ENCODE data around the gene TSPAN15. TPM values are rescaled to one million over a fixed set of nuclear protein-coding genes. Genes with fewer than 3 reads are reported as not detected.

The TSPAN15 gene
- total RNA-seq, 1 experiment from 2014 or later, result 212 TPM

DNA sequence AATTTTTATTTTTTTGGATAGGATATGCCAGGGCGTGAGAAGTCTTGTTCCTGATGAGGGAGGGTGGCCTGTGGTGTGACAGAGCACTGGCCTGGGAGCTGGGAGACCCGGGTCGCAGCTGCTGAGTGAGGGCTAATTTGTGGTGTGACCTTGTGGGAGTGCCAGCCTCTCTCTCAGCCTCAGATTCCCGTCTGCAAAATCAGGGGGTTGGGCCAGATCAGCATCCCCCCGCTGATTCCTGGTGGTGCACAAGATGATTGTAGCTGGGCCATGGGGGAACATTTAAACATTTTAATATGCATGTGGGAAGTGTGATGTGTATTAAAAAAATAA is 14.9 kb downstream of the TSPAN15 start:
- no peak for ATAC-seq
- Histone ChIP-seq H3K9me3 (ENCODE audit: low read length) (no peaks in the 10 kb centered on the region), H3K4me2 (ENCODE audit: low read length) (no peak overlapping the region), H4K20me1 (ENCODE audit: low read length) (no peaks in the 10 kb centered on the region), H3K36me3 (ENCODE audit: low read depth, low read length) (peaks cover 11% of the 10 kb centered on the region), H3K9me2 (replicated peaks; ENCODE audit: low read length) (no peaks in the 10 kb centered on the region), H3K4me3 (ENCODE audit: low read length) (no peak overlapping the region), H3K4me1 (ENCODE audit: insufficient read depth, low read length) (peaks cover 44% of the 10 kb centered on the region), H3K9ac (ENCODE audit: low read length) (no peak overlapping the region), H3K79me2 (ENCODE audit: low read length) (peaks cover 94% of the 10 kb centered on the region), H3K27me3 (ENCODE audit: low read length) (no peaks in the 10 kb centered on the region), H2AFZ (ENCODE audit: low read length) (no peak overlapping the region), H3F3A (ENCODE audit: low read length, unreplicated experiment) (no peaks in the 10 kb centered on the region), H3K27ac (ENCODE audit: low read length) (no peak overlapping the region)
- no peak for DNase-seq
- POLR2A ChIA-PET (ENCODE audit: unreplicated experiment), result no interaction called here
- CTCF ChIA-PET, result interaction anchor here (0.6 kb wide), 1 partner anchor 41 kb away, joined by 3 read pairs; no protein-coding TSS in a partner anchor
- intact Hi-C loops (cut with micrococcal nuclease), result loop anchor here (5.0 kb wide), 2 partner anchors 34 to 41 kb away; no protein-coding TSS in a partner anchor
- BruUV-seq (replicated peaks), result no TSS peak
- TF ChIP-seq, protein P1, sequence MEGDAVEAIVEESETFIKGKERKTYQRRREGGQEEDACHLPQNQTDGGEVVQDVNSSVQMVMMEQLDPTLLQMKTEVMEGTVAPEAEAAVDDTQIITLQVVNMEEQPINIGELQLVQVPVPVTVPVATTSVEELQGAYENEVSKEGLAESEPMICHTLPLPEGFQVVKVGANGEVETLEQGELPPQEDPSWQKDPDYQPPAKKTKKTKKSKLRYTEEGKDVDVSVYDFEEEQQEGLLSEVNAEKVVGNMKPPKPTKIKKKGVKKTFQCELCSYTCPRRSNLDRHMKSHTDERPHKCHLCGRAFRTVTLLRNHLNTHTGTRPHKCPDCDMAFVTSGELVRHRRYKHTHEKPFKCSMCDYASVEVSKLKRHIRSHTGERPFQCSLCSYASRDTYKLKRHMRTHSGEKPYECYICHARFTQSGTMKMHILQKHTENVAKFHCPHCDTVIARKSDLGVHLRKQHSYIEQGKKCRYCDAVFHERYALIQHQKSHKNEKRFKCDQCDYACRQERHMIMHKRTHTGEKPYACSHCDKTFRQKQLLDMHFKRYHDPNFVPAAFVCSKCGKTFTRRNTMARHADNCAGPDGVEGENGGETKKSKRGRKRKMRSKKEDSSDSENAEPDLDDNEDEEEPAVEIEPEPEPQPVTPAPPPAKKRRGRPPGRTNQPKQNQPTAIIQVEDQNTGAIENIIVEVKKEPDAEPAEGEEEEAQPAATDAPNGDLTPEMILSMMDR (conservative IDR thresholded peaks at IDR 0.05; ENCODE audit: low read depth, low read length), result no peak
- TF ChIP-seq EZH2 (IDR thresholded peaks at IDR 0.05; ENCODE audit: low read length, unreplicated experiment) (no peak), EZH2phosphoT487 (IDR thresholded peaks at IDR 0.05; ENCODE audit: borderline replicate concordance, low read length) (no peak)

DNA sequence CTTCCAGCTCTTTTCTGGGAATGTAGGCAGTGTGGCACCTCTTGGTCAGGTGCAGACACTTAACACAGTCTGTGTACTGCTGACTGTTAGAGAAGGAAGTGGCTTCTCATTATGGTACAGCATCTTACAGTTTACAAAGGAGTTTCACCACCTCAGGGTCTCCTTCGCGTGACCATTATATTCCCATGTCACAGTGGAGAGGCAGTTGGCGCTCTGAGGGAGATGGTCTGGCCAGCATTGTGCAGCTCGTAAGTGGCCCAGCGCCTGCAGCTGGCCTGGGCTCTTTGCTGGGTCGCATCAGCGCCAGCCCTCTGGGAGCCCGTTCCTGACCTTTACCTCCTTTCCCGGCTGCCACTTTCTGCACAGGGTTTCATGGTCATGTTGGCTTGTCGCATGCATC is 15.4 kb downstream of the TSPAN15 start:
- no peak overlapping the region for H3K9ac ChIP-seq (ENCODE audit: low read length)
- TF ChIP-seq, protein P1 (conservative IDR thresholded peaks at IDR 0.05; ENCODE audit: low read depth, low read length), result no peak
- no peak for TF ChIP-seq EZH2 (IDR thresholded peaks at IDR 0.05; ENCODE audit: low read length, unreplicated experiment)
- TF ChIP-seq EZH2phosphoT487 (IDR thresholded peaks at IDR 0.05; ENCODE audit: borderline replicate concordance, low read length), result no peak
- intact Hi-C loops (cut with micrococcal nuclease), result loop anchor here (5.0 kb wide), 2 partner anchors 34 to 41 kb away; no protein-coding TSS in a partner anchor
- BruUV-seq (replicated peaks), result no TSS peak
- no peak overlapping the region for H2AFZ ChIP-seq (ENCODE audit: low read length)
- no peak overlapping the region for H3K4me2 ChIP-seq (ENCODE audit: low read length)
- ATAC-seq (no peak), DNase-seq (no peak)
- no peaks in the 10 kb centered on the region for H4K20me1 ChIP-seq (ENCODE audit: low read length)
- no peak overlapping the region for H3K27ac ChIP-seq (ENCODE audit: low read length)
- ChIA-PET CTCF (interaction anchor here (0.6 kb wide), 2 partner anchors 41 to 170 kb away, joined by 3 read pairs; no protein-coding TSS in a partner anchor), POLR2A (ENCODE audit: unreplicated experiment) (no interaction called here)
- H3F3A ChIP-seq (ENCODE audit: low read length, unreplicated experiment), result no peaks in the 10 kb centered on the region
- H3K4me1 ChIP-seq (ENCODE audit: insufficient read depth, low read length), result peaks cover 44% of the 10 kb centered on the region
- H3K27me3 ChIP-seq (ENCODE audit: low read length), result no peaks in the 10 kb centered on the region
- peaks cover 94% of the 10 kb centered on the region for H3K79me2 ChIP-seq (ENCODE audit: low read length)
- H3K9me3 ChIP-seq (ENCODE audit: low read length), result no peaks in the 10 kb centered on the region
- H3K4me3 ChIP-seq (ENCODE audit: low read length), result no peak overlapping the region
- no peaks in the 10 kb centered on the region for H3K9me2 ChIP-seq (replicated peaks; ENCODE audit: low read length)
- peaks cover 11% of the 10 kb centered on the region for H3K36me3 ChIP-seq (ENCODE audit: low read depth, low read length)

Data from PC-3 (cell line).